Neural progenitor cell (in vitro differentiated cells): ENCODE measurements around the gene CMYA5.

Experiments used
- CTCF ChIP-seq: fragments of 200-600 bp; sonication (generic); IDR thresholded peaks from 2 replicates; pipeline ENCODE4 v1.5.1; 2017; ENCODE audit warnings: antibody characterized with exemption, mild to moderate bottlenecking
- EZH2 ChIP-seq: fragments of 200-600 bp; sonication (generic); IDR thresholded peaks from 2 replicates; pipeline ENCODE4 v1.6.1; 2017; ENCODE audit warnings: antibody characterized with exemption, mild to moderate bottlenecking, moderate library complexity
- EZH2phosphoT487 ChIP-seq: fragments of 200-600 bp; sonication (generic); IDR thresholded peaks from 2 replicates; pipeline ENCODE4 v1.6.1; 2017; ENCODE audit warnings: antibody characterized with exemption

GRCh38 chr5:79824444-79824843 lies 134.8 kb downstream of the CMYA5 start:
- TF ChIP-seq CTCF (no peak), EZH2 (no peak), EZH2phosphoT487 (no peak)
